ENCODE results near the gene GAP43. TPM values are rescaled to one million over a fixed set of nuclear protein-coding genes. Genes with fewer than 3 reads are reported as not detected.

The GAP43 gene
- total and polyA plus RNA-seq, 7 donors: 0.60 to 18.9 (median 7.7) TPM; not detected in 1

DNA sequence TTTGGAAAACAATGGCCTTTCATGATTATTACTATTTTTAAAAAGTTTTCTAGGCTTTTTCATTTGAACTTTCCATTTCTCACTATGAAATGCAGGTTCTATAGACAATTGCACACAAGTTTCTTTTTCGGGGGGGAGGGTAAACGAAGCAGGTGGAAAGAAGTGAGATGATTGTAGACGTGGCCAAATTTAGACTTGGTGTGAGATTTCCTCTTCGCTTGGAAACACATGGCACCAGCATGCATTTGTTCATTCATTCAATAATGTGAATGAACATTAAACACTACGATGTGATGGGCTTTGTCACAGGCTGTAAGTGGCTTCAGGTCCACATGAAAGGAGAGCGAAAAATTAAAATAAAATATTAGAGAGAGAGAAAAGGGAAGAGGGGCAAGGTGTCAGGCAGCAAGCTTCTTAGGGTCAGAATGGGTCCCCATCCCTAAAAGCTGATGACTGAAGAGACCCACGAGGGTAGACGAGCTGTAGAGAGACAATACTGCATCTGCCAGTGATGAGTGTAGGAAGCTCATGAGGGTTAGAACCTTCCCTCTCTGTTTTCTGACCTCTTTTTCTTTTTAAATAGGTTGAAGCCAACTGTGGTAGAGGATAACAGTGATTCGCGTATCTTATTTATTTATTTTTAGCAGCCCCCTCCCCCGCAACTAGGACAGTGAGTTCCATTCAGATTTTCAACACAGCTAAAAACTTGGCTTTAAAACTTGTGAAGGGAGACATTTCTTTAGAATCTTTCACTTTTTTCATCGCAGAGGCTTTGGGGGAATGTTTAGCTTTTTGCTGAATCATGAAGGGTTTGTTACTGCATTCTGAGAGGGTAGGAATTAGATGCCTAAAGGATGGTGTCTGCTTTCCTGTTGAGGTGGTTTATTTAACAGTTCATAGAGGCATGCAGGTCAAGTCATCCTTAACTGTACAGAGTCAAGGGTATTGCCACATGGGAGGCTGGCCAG is 36.2 kb downstream of the GAP43 start:
- 62 to 74% methylated on average over 12 of the region's 12 CpGs for WGBS, 2 donors
- intact Hi-C loops (cut with DNase I): loop anchor here (5.0 kb wide), 1 partner anchor 512 kb away; the partner anchor contains the start of gene ZBTB20
- H3K36me3 ChIP-seq: no peaks in the 10 kb centered on the region
- peak overlapping the region; percentile 96 to 98 (median 96) for H3K27ac ChIP-seq
- H3K27me3 ChIP-seq: no peaks in the 10 kb centered on the region
- no peak for DNase-seq
- TF ChIP-seq POLR2A (IDR thresholded peaks at IDR 0.05): no peak
- TF ChIP-seq, protein P1, sequence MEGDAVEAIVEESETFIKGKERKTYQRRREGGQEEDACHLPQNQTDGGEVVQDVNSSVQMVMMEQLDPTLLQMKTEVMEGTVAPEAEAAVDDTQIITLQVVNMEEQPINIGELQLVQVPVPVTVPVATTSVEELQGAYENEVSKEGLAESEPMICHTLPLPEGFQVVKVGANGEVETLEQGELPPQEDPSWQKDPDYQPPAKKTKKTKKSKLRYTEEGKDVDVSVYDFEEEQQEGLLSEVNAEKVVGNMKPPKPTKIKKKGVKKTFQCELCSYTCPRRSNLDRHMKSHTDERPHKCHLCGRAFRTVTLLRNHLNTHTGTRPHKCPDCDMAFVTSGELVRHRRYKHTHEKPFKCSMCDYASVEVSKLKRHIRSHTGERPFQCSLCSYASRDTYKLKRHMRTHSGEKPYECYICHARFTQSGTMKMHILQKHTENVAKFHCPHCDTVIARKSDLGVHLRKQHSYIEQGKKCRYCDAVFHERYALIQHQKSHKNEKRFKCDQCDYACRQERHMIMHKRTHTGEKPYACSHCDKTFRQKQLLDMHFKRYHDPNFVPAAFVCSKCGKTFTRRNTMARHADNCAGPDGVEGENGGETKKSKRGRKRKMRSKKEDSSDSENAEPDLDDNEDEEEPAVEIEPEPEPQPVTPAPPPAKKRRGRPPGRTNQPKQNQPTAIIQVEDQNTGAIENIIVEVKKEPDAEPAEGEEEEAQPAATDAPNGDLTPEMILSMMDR (IDR thresholded peaks at IDR 0.05): no peak
- TF ChIP-seq EP300 (IDR thresholded peaks at IDR 0.05): no peak
- no peak for TF ChIP-seq POLR2AphosphoS5 (IDR thresholded peaks at IDR 0.05)
- peaks cover 0 to 22% (median 19%) of the 10 kb centered on the region in 4 donors for H3K4me1 ChIP-seq
- peak overlapping the region; percentile 60 to 85 (median 81) for H3K4me3 ChIP-seq
- H3K9me3 ChIP-seq: no peaks in the 10 kb centered on the region

DNA sequence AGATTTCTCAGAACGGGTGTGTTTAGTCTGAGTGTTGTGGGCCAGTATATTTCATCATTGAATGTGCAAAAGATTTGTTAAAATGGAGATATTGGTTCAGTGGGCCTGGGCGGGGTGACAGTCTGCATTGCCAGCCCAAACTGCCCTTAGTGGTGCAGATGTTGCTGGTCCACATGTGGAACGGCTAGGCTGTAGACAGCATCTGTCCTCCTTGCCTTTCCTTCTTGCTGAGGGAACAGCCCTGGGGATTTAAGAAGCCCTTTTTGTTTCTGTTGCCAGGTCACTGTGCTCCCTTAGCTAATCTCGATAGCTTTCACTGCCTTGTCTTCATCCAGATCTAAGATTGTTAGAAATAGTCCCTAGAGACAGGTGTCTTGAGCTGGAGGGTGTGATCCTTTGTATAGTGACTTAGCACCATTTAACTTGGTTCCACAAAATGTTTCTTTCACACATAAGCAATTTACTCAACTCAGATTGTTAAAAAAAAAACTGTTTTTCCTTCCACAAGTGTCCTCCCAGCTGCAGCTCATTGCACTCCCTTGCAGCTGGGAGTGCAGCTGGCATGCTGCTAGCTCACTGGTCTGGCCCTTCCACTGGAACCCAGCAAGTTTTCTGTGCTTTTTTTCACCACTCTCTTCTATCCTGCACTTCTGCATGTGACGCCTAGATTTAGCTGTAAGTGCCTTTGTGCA is 37.5 kb downstream of the GAP43 start:
- H3K36me3 ChIP-seq: no peaks in the 10 kb centered on the region
- WGBS, 2 donors: 69 to 70% methylated on average over 5 of the region's 5 CpGs
- H3K27me3 ChIP-seq: no peaks in the 10 kb centered on the region
- no peak for DNase-seq
- TF ChIP-seq EP300 (IDR thresholded peaks at IDR 0.05) (no peak), POLR2A (IDR thresholded peaks at IDR 0.05) (no peak), POLR2AphosphoS5 (IDR thresholded peaks at IDR 0.05) (no peak)
- TF ChIP-seq, protein P1 (IDR thresholded peaks at IDR 0.05): no peak
- H3K4me1 ChIP-seq: peaks cover 0 to 22% (median 19%) of the 10 kb centered on the region in 4 donors
- no peak overlapping the region for H3K4me3 ChIP-seq
- intact Hi-C loops (cut with DNase I): no loop called here
- H3K27ac ChIP-seq: peak overlapping the region in 3 of 4 donors; percentile 51 to 98 (median 96)
- no peaks in the 10 kb centered on the region for H3K9me3 ChIP-seq

- TF ChIP-seq EP300 (IDR thresholded peaks at IDR 0.05) (no peak), POLR2A (IDR thresholded peaks at IDR 0.05) (no peak), POLR2AphosphoS5 (IDR thresholded peaks at IDR 0.05) (no peak)
- TF ChIP-seq, protein P1 (IDR thresholded peaks at IDR 0.05): no peak
- Histone ChIP-seq H3K27ac (no peak overlapping the region), H3K27me3 (no peaks in the 10 kb centered on the region), H3K4me1 (peaks cover 0 to 26% (median 18%) of the 10 kb centered on the region in 4 donors), H3K36me3 (no peaks in the 10 kb centered on the region), H3K9me3 (no peaks in the 10 kb centered on the region), H3K4me3 (no peak overlapping the region)
- no peak for DNase-seq
- intact Hi-C loops (cut with DNase I): no loop called here
- 87 to 95% methylated on average over 1 of the region's 1 CpG for WGBS, 2 donors
These were observed 39.0 kb downstream of the GAP43 start for GRCh38 chr3:115662356-115662755.

DNA sequence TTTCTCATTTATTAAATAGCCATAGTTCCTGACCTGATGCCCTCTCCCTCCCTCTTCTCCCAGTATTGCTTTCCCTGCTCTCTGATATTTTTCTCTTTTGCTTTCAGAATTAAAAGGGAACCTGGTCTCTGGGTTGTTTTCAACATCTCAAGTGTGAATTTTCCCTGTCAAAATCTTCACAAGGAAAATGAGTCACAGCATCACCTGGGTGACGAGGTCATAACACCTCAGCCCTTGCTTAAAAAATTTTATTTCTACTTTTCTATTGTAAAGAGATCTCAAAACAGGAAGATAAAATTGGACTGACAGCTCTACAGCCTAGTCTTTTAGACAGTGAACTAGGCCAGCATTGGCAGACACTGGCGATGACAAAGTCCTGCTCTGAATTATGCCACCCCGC is 40.1 kb downstream of the GAP43 start:
- TF ChIP-seq POLR2A (IDR thresholded peaks at IDR 0.05) (no peak), EP300 (IDR thresholded peaks at IDR 0.05) (no peak), POLR2AphosphoS5 (IDR thresholded peaks at IDR 0.05) (no peak)
- TF ChIP-seq, protein P1 (IDR thresholded peaks at IDR 0.05): no peak
- Histone ChIP-seq H3K9me3 (no peaks in the 10 kb centered on the region), H3K36me3 (no peaks in the 10 kb centered on the region), H3K4me1 (peaks cover 0 to 19% (median 12%) of the 10 kb centered on the region in 4 donors), H3K27ac (no peak overlapping the region), H3K27me3 (no peaks in the 10 kb centered on the region), H3K4me3 (no peak overlapping the region)
- 89 to 91% methylated on average over 3 of the region's 3 CpGs for WGBS, 2 donors
- intact Hi-C loops (cut with DNase I): no loop called here
- DNase-seq: no peak
